ENCODE measurements around the gene QDPR. TPM values are rescaled to one million over a fixed set of nuclear protein-coding genes. Genes with fewer than 3 reads are reported as not detected.

QDPR gene
- total RNA-seq, 1 experiment from 2014 or later = 15.2 TPM

- H3K9me3 ChIP-seq (ENCODE audit: control insufficient read depth, insufficient read depth, low read depth, low read length) = no peaks in the 10 kb centered on the region
- ChIA-PET CTCF (no interaction called here), POLR2A (no interaction called here)
- H3K36me3 ChIP-seq (ENCODE audit: control insufficient read depth, insufficient read depth, low read length) = no peaks in the 10 kb centered on the region
- H3K4me1 ChIP-seq (ENCODE audit: control insufficient read depth, insufficient read depth, low read length) = no peaks in the 10 kb centered on the region
- ATAC-seq (no peak), DNase-seq (ENCODE audit: low read depth, low spot score) (no peak)
- no peak overlapping the region for H3K4me3 ChIP-seq (ENCODE audit: low read depth in 2 of 2, low read length in 2 of 2)
- no peak overlapping the region for H3K27ac ChIP-seq (ENCODE audit: low read length)
- in situ Hi-C loops (cut with HindIII; ENCODE audit: low pct_unique_long_range_greater_than_20kb, low sequenced_read_pairs) = no loop called here
- intact Hi-C loops (cut with micrococcal nuclease; ENCODE audit: unreplicated experiment) = no loop called here
- TF ChIP-seq TCF7L2 (IDR thresholded peaks at IDR 0.05; ENCODE audit: low read depth, low read length) (no peak), POLR2AphosphoS5 (IDR thresholded peaks at IDR 0.05; ENCODE audit: low read depth, low read length) (no peak)
- no peaks in the 10 kb centered on the region for H3K27me3 ChIP-seq (ENCODE audit: control insufficient read depth, insufficient read depth, low read length)
- no TSS peak for BruUV-seq (replicated peaks)
These were observed 48.3 kb upstream of the QDPR start for GRCh38 chr4:17560065-17560673.

GRCh38 chr4:17559709-17560048, 47.8 kb upstream of the QDPR start:
- no peak for ATAC-seq
- no peaks in the 10 kb centered on the region for H3K4me1 ChIP-seq (ENCODE audit: control insufficient read depth, insufficient read depth, low read length)
- H3K27me3 ChIP-seq (ENCODE audit: control insufficient read depth, insufficient read depth, low read length) = no peaks in the 10 kb centered on the region
- no peak overlapping the region for H3K27ac ChIP-seq (ENCODE audit: low read length)
- no TSS peak for BruUV-seq (replicated peaks)
- DNase-seq (ENCODE audit: low read depth, low spot score) = no peak
- no peaks in the 10 kb centered on the region for H3K9me3 ChIP-seq (ENCODE audit: control insufficient read depth, insufficient read depth, low read depth, low read length)
- ChIA-PET POLR2A (no interaction called here), CTCF (no interaction called here)
- TF ChIP-seq CTCF (IDR thresholded peaks at IDR 0.05) = no peak
- TF ChIP-seq POLR2AphosphoS5 (IDR thresholded peaks at IDR 0.05; ENCODE audit: low read depth, low read length) = no peak
- TF ChIP-seq, protein P1, sequence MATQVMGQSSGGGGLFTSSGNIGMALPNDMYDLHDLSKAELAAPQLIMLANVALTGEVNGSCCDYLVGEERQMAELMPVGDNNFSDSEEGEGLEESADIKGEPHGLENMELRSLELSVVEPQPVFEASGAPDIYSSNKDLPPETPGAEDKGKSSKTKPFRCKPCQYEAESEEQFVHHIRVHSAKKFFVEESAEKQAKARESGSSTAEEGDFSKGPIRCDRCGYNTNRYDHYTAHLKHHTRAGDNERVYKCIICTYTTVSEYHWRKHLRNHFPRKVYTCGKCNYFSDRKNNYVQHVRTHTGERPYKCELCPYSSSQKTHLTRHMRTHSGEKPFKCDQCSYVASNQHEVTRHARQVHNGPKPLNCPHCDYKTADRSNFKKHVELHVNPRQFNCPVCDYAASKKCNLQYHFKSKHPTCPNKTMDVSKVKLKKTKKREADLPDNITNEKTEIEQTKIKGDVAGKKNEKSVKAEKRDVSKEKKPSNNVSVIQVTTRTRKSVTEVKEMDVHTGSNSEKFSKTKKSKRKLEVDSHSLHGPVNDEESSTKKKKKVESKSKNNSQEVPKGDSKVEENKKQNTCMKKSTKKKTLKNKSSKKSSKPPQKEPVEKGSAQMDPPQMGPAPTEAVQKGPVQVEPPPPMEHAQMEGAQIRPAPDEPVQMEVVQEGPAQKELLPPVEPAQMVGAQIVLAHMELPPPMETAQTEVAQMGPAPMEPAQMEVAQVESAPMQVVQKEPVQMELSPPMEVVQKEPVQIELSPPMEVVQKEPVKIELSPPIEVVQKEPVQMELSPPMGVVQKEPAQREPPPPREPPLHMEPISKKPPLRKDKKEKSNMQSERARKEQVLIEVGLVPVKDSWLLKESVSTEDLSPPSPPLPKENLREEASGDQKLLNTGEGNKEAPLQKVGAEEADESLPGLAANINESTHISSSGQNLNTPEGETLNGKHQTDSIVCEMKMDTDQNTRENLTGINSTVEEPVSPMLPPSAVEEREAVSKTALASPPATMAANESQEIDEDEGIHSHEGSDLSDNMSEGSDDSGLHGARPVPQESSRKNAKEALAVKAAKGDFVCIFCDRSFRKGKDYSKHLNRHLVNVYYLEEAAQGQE (IDR thresholded peaks at IDR 0.05; ENCODE audit: insufficient read depth in 1 of 2, low read depth in 2 of 2, low read length in 1 of 2) = no peak
- no peak for TF ChIP-seq SIN3A (IDR thresholded peaks at IDR 0.05; ENCODE audit: borderline replicate concordance, insufficient read depth, low read depth, low read length)
- no peak for TF ChIP-seq TCF7L2 (IDR thresholded peaks at IDR 0.05; ENCODE audit: low read depth, low read length)
- intact Hi-C loops (cut with micrococcal nuclease; ENCODE audit: unreplicated experiment) (no loop called here), in situ Hi-C loops (cut with HindIII; ENCODE audit: low pct_unique_long_range_greater_than_20kb, low sequenced_read_pairs) (no loop called here)
- no peaks in the 10 kb centered on the region for H3K36me3 ChIP-seq (ENCODE audit: control insufficient read depth, insufficient read depth, low read length)
- H3K4me3 ChIP-seq (ENCODE audit: low read depth in 2 of 2, low read length in 2 of 2) = no peak overlapping the region

DNA sequence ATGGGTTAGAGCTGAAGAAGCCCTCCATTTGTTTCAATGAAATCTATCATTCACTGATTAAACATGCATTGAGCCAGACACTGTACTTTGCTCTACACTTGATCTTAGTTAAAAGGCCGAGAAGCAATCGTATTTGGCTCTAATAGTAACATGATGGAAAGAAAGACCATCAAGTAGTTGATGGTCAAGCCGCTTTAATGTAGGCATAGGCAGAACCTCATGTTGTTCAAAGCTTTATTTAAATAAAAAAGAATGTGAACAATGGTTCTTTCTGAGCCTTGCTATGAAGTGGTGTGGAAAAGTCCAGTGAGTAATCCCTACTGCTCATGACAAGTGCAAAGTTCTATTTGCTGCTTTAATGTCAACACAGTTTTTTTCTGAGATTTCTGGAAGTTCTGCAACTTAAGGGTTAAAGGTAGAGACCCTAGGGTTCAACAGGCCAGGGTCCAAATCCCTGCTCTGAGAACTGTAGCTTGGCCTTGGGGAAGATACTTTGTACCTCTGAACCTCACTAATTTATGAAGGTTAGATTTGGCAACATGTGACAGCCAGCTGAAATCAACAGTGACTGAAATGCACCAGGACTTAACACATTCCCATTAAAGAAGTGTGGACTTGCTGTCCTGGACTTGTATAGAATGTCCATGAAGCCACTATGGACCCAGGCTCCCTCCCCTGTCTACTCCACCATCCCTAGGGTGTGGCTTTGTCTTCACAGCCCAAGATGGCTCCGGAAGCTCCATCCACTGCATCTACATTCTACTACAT, 47.2 kb upstream of the QDPR start:
- no peak overlapping the region for H3K4me3 ChIP-seq (ENCODE audit: low read depth in 2 of 2, low read length in 2 of 2)
- H3K27me3 ChIP-seq (ENCODE audit: control insufficient read depth, insufficient read depth, low read length) = no peaks in the 10 kb centered on the region
- H3K9me3 ChIP-seq (ENCODE audit: control insufficient read depth, insufficient read depth, low read depth, low read length) = no peaks in the 10 kb centered on the region
- ATAC-seq = no peak
- intact Hi-C loops (cut with micrococcal nuclease; ENCODE audit: unreplicated experiment) (no loop called here), in situ Hi-C loops (cut with HindIII; ENCODE audit: low pct_unique_long_range_greater_than_20kb, low sequenced_read_pairs) (no loop called here)
- no peak overlapping the region for H3K27ac ChIP-seq (ENCODE audit: low read length)
- no peaks in the 10 kb centered on the region for H3K36me3 ChIP-seq (ENCODE audit: control insufficient read depth, insufficient read depth, low read length)
- TF ChIP-seq TCF7L2 (IDR thresholded peaks at IDR 0.05; ENCODE audit: low read depth, low read length) = no peak
- no peak for TF ChIP-seq SIN3A (IDR thresholded peaks at IDR 0.05; ENCODE audit: borderline replicate concordance, insufficient read depth, low read depth, low read length)
- TF ChIP-seq CTCF (IDR thresholded peaks at IDR 0.05) = no peak
- no peak for TF ChIP-seq POLR2AphosphoS5 (IDR thresholded peaks at IDR 0.05; ENCODE audit: low read depth, low read length)
- TF ChIP-seq, protein P1 (IDR thresholded peaks at IDR 0.05; ENCODE audit: insufficient read depth in 1 of 2, low read depth in 2 of 2, low read length in 1 of 2) = no peak
- POLR2A ChIA-PET = no interaction called here
- no peaks in the 10 kb centered on the region for H3K4me1 ChIP-seq (ENCODE audit: control insufficient read depth, insufficient read depth, low read length)
- no peak for DNase-seq (ENCODE audit: low read depth, low spot score)
- BruUV-seq (replicated peaks) = no TSS peak
- CTCF ChIA-PET = interaction anchor here (0.5 kb wide), 1 partner anchor 13 kb away, joined by 3 read pairs; no protein-coding TSS in a partner anchor

All from Panc1 (cell line).